HG03442 (cell line): ENCODE data around the gene CR1.
"Not testable (repeated sequence)": the region's sequence is repeated elsewhere in the genome, so short reads cannot be mapped to it uniquely, and the experiment has no call there.

Source experiments
- ATAC-seq: cut with Tn5 transposase; IDR thresholded peaks from one replicate; pipeline ENCODE4 v1.9.1; 2021; ENCODE audit warnings: mild to moderate bottlenecking, moderate library complexity; ENCODE audit not compliant: unreplicated experiment

The CR1 gene

GRCh38 chr1:207579436-207579799, 83.5 kb downstream of the CR1 start:
- peak; percentile 71 for ATAC-seq

- no peak for ATAC-seq
Measured at GRCh38 chr1:207581496-207582153, 85.7 kb downstream of the CR1 start.

DNA sequence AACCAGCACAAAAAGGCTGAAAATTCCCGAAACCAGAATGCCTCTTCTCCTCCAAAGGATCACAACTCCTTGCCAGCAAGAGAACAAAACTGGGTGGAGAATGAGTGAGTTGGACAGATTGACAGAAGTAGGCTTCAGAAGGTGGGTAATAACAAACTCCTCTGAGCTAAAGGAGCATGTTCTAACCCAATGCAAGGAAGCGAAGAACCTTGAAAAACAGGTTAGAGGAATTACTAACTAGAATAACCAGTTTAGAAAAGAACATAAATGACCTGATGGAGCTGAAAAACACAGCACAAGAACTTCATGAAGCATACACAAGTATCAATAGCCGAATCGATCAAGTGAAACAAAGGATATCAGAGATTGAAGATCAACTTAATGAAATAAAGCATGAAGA, 93.5 kb downstream of the CR1 start:
- not testable (repeated sequence) for ATAC-seq

- not testable (repeated sequence) for ATAC-seq
Measured at GRCh38 chr1:207591205-207591604, 95.2 kb downstream of the CR1 start.

DNA sequence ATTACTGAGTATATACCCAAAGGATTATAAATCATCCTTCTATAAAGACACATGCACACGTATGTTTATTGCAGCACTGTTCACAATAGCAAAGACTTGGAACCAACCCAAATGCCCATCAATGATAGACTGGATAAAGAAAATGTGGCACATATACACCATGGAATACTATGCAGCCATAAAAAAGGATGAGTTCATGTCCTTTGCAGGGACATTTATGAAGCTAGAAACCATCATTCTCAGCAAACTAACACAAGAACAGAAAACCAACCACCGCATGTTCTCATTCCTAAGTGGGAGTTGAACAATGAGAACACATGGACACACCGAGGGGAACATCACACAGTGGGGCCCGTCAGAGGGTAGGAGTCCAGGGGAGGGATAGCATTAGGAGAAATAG, 98.1 kb downstream of the CR1 start:
- not testable (repeated sequence) for ATAC-seq

DNA sequence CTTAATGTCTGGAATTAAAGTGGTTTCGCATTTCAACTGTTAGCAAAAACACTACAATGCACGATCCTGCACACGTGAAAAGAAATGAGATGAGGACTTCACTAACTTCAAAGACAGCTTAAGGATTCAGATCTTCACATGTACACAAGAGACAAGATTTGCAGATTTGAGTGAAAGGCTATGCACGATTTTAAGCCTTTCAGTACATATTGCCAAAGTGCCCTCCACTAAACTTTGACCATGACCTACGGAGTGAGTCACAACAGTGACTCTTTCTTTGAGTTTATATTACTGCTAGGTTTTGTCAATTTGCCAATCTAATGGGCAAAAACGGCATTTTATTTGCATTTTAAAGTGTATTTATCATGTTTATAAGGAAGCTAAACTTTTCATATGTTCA, 107.8 kb downstream of the CR1 start:
- ATAC-seq = no peak

DNA sequence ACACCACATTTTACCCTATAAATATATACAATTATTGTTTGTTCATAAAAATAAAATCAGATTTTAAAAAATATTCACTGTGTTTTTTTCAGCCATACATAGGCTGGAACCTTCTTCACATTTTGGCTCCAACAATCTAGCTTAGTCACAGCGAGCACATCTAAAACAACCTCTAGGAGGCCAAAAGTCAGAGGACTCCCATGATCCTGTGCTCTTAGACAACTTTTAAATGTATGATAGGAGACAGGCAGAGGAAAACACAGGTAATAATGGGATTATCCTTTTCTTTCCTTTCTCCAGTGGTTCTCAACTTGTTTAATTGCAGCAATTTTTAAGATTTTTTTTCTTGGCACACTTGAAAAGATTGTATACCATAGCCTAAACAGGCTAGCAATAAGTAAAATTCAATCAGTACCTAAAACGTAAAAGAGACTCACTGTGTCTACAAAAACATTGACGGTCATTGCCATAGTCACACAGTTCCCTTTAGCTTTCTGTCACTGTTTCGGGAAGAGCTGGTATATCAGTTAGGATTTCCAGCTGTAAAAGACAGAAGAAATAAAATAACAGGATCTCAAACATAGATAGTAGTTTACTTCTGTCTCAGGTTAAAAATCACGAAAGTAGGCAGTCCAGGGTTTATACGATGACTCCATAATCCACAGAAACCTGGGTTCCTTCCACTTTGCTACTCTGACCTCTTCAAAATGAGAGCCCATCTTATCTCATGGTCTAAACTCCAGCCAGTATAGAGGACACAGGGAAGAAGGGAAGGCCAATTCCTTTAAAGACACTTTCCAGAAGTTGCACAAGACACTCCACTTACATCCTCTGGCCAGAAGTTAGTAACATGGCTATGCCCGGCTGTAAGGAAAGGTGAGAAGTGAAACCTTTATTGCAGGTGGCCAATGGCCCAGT, 109.7 kb downstream of the CR1 start:
- no peak for ATAC-seq

GRCh38 chr1:207606362-207606755, 110.4 kb downstream of the CR1 start:
- ATAC-seq = no peak

- no peak for ATAC-seq
Measured at GRCh38 chr1:207612762-207613161, 116.8 kb downstream of the CR1 start.

DNA sequence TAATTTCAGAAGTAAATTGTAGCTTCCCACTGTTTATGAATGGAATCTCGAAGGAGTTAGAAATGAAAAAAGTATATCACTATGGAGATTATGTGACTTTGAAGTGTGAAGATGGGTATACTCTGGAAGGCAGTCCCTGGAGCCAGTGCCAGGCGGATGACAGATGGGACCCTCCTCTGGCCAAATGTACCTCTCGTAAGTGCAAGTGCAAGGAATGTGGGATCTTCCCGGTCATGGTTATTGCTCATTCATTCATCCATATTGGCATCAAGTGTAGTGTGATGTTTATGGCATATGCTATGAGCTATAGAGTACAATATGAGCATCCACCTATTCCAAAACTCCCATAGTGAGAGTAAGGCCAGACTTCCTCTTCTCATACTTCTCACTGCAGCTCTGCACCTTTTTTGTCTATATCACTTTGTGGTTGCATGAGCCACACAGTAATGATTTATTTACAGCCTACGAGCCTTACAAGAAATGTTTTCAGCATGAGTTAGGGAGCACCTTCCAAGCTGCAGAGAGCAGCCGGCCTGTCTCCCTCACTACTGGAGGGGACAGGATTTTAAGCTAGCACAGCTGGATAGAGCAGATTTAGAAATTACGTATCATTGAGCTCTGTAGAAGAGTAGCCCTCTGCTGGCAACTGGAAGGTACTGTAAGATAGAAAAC, 124.0 kb downstream of the CR1 start:
- peak; percentile 86 for ATAC-seq

- ATAC-seq = no peak
Measured at GRCh38 chr1:207620543-207620893, 124.6 kb downstream of the CR1 start.

- ATAC-seq = not testable (repeated sequence)
Measured at GRCh38 chr1:207625504-207626071, 129.6 kb downstream of the CR1 start.

- ATAC-seq = no peak
Measured at GRCh38 chr1:207626972-207627337, 131.0 kb downstream of the CR1 start.

DNA sequence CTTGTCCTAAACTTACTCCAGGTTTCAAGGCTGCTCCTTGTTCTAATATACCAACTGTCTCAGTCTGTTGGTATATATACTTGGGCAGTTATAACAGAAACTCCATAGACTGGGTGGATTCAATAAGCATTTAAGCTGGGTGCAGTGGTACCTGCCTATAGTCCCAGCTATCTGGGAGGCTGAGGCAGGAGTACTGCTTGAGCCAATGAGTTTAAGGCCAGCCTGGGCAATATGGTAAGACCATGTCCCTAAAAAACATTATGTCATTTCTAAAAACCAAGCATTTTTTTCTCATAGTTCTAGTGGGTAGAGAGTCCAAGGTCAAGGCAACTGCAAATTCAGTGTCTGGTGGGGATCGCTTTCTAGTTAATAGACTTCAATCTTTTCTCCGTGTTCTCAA, 131.5 kb downstream of the CR1 start:
- ATAC-seq = no peak

DNA sequence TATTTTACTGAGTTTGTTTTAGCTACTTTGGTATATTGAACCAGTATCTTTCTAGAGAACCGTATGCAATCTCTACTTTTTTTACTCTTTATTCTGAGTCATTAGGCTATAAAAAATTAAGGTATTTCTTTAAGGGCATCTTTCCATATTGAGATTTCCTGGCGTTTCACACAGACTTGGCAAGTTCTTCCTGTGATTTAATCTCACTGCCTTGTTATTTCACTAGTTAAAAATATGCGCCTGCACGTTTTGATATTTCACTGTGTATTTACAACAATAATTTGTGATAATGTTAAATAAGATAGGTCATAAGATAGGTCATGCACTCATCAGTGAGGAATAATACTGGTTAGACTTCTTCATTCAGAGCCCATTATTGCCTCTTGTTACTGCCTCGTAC, 132.8 kb downstream of the CR1 start:
- no peak for ATAC-seq

GRCh38 chr1:207631137-207631536, 135.2 kb downstream of the CR1 start:
- ATAC-seq = no peak

- no peak for ATAC-seq
Measured at GRCh38 chr1:207633226-207633625, 137.3 kb downstream of the CR1 start.

DNA sequence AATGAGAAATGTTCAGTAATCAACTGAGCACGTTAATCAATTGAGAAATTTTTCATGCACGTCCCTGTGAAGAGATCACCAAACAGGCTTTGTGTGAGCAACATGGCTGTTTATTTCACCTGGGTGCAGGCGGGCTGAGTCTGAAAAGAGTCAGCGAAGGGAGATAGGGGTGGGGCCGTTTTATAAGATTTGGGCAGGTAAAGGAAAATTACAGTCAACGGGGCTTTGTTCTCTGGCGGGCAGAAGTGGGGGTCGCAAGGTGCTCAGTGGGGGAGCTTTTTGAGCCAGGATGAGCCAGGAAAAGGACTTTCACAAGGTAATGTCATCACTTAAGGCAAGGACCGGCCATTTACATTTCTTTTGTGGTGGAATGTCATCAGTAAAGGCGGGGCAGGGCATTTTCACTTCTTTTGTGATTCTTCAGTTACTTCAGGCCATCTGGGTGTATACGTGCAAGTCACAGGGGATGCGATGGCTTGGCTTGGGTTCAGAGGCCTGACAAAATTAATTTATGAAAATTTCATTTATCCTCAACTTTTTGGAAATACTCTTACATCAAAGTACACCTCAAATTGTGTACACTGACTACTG, 137.8 kb downstream of the CR1 start:
- not testable (repeated sequence) for ATAC-seq

DNA sequence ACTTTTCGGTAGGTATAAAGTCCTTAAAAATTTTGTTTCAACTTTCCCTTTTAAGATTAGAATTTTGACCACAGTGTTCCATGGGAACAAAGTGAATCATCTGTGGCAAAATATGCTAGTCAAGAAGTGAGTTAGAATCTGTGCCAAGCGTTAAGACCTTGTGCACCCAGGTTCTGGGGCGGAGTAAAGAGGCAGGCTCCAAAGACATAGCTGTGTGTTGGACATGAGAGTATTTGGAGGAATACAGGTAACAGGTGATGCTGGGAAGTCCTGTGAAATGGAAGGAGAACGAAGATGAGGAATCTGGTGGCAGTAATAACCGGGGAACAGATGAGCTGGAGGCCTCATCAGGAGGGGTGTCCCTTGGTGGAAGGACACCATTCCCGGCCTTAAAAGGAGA, 138.3 kb downstream of the CR1 start:
- ATAC-seq = not testable (repeated sequence)

GRCh38 chr1:207635569-207636186, 139.7 kb downstream of the CR1 start:
- ATAC-seq = not testable (repeated sequence)
